Esophagus squamous epithelium (tissue), 4 donors: ENCODE results near the gene GRAMD2B.
"Not testable (repeated sequence)": the region's sequence is repeated elsewhere in the genome, so short reads cannot be mapped to it uniquely, and the experiment has no call there.

Experiments
- CTCF ChIP-seq, 6 experiments: fragments of 450-650 bp in 4 of 6; fragments of 200-600 bp in 2 of 6; sonication (generic) in 2 of 6; IDR thresholded peaks; one replicate each; pipeline ENCODE4 v1.5.1; 2016 to 2019; ENCODE audit warnings: antibody characterized with exemption in 6 of 6, mild to moderate bottlenecking in 4 of 6, moderate library complexity in 4 of 6
- POLR2A ChIP-seq, 4 donors: fragments of 450-650 bp; IDR thresholded peaks; one replicate each; pipeline ENCODE4 v1.6.1; 2017; ENCODE audit warnings: antibody characterized with exemption in 4 of 4, mild to moderate bottlenecking in 4 of 4, moderate library complexity in 3 of 4

DNA sequence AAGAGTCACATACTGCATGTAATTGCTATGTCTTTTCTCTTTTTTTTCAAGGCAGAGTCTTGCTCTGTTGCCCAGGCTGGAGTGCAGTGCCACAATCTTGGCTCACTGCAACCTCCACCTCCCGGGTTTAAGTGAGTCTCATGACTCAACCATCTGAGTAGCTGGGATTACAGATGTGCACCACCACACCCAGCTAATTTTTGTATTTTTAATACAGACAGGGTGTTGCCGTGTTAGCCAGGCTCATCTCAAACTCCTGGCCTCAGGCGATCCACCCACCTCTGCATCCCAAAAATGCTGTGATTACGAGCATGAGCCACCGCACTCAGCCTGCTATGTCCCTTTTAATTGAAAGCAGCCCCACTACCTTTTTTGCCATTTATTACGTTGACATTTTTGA, 47.3 kb downstream of the GRAMD2B start:
- TF ChIP-seq CTCF, POLR2A (IDR thresholded peaks at IDR 0.05): not testable (repeated sequence)
